HepG2 (cell line): ENCODE results near the gene KLHL33. TPM values are rescaled to one million over a fixed set of nuclear protein-coding genes. Genes with fewer than 3 reads are reported as not detected.

Experiments used
- ATAC-seq: fragments of 200-7000 bp; cut with Tn5 transposase; 3 replicates; pipeline ENCODE4 v1.9.1; 2020; ENCODE audit warnings: mild to moderate bottlenecking, moderate library complexity
- BruUV-seq: library from RNA; stranded (reverse); fragments of 400-500 nt; replicated peaks from 2 replicates; lab custom pipeline; 2021; lab: Mats Ljungman, UMichigan
- CTCF ChIA-PET: fragments of 300-600 bp; formaldehyde crosslinking; extraction: SDS; loops from one replicate; lab custom pipeline; 2021; ENCODE audit warnings: low total read pairs, inconsistent platforms, low intra/inter-chr PET ratio; lab: Yijun Ruan, JAX
- POLR2A ChIA-PET: fragments of 350-600 bp; sonication (Branson Sonifier 250); formaldehyde crosslinking; loops from one replicate; lab custom pipeline; 2020; ENCODE audit warnings: antibody characterized with exemption, inconsistent platforms; lab: Yijun Ruan, JAX
- DNase-seq: peaks from one replicate; pipeline ENCODE4 v3.0.0-alpha.2; 2015; ENCODE audit warnings: low spot score
- FAIRE-seq: peaks from 3 replicates; lab custom pipeline; 2011; peaks lifted over from hg19 to GRCh38; lab: Jason Lieb, UNC
- H2AFZ ChIP-seq: one replicate; pipeline ENCODE4 v1.6.1; 2011; ENCODE audit warnings: low read length, inconsistent platforms
- H3K27ac ChIP-seq: fragments of 300-600 bp; 3 replicates; pipeline ENCODE4 v1.8.0; 2011; ENCODE audit warnings: mixed run types, mild to moderate bottlenecking, mixed read lengths, low read length, inconsistent platforms; ENCODE audit not compliant: insufficient read depth; ENCODE audit errors: extremely low read length
- H3K27me3 ChIP-seq, 2 experiments: fragments of 200-600 bp in 1 of 2; 2 replicates in 1 of 2; 3 replicates in 1 of 2; pipeline versions ENCODE4 v1.6.0 to v1.8.0; 2011; ENCODE audit warnings: low read length in 2 of 2, mild to moderate bottlenecking in 2 of 2, moderate library complexity in 2 of 2, inconsistent platforms in 1 of 2; ENCODE audit not compliant: insufficient read depth in 2 of 2, control insufficient read depth in 1 of 2
- H3K36me3 ChIP-seq, 2 experiments: fragments of 200-600 bp in 1 of 2; replicated peaks in 1 of 2; 2 replicates in 1 of 2; 3 replicates in 1 of 2; pipeline versions ENCODE4 v1.5.1 to v1.8.0; 2011; ENCODE audit warnings: low read length in 2 of 2, inconsistent platforms in 1 of 2; ENCODE audit not compliant: insufficient read depth in 2 of 2, control insufficient read depth in 1 of 2
- H3K4me1 ChIP-seq: 2 replicates; pipeline ENCODE4 v1.5.1; 2012; ENCODE audit warnings: low read length, inconsistent platforms; ENCODE audit not compliant: insufficient read depth
- H3K4me2 ChIP-seq: 2 replicates; pipeline ENCODE4 v1.6.0; 2011; ENCODE audit warnings: low read depth, low read length, inconsistent platforms
- H3K4me3 ChIP-seq, 3 experiments: fragments of 200-600 bp in 1 of 3; sonication (generic), shearing (Covaris generic) in 1 of 3; replicated peaks in 1 of 3; 2 replicates each; pipeline ENCODE4 v1.5.1; 2011 to 2016; ENCODE audit warnings: low read length in 3 of 3, inconsistent platforms in 2 of 3, low read depth in 2 of 3, mild to moderate bottlenecking in 2 of 3, control low read depth in 1 of 3, mixed read lengths in 1 of 3; ENCODE audit not compliant: insufficient read depth in 1 of 3
- H3K79me2 ChIP-seq: one replicate; pipeline ENCODE4 v1.6.1; 2011; ENCODE audit warnings: low read length, inconsistent platforms; ENCODE audit not compliant: insufficient read depth
- H3K9ac ChIP-seq: 2 replicates; pipeline ENCODE4 v1.6.0; 2011; ENCODE audit warnings: mild to moderate bottlenecking, low read depth, low read length, inconsistent platforms; ENCODE audit not compliant: insufficient read depth
- H3K9me3 ChIP-seq: 2 replicates; pipeline ENCODE4 v1.5.1; 2012; ENCODE audit warnings: mild to moderate bottlenecking, low read length
- H4K20me1 ChIP-seq: 2 replicates; pipeline ENCODE4 v1.6.0; 2011; ENCODE audit warnings: inconsistent platforms, mild to moderate bottlenecking, low read length, moderate library complexity; ENCODE audit not compliant: insufficient read depth
- GLI4 ChIP-seq: sonication (generic); formaldehyde crosslinking; IDR thresholded peaks from 2 replicates; pipeline ENCODE4 v1.5.1; 2020; ENCODE audit warnings: missing genetic modification reagents, mild to moderate bottlenecking, moderate library complexity, borderline replicate concordance
- ZNF331 ChIP-seq: sonication (generic); formaldehyde crosslinking; IDR thresholded peaks from 2 replicates; pipeline ENCODE4 v1.4.0; 2020; ENCODE audit warnings: missing genetic modification reagents
- WGBS: methylation state at CpG from one replicate; pipeline ENCODE4 v1.1.6; 2017; ENCODE audit warnings: low lambda C conversion rate; 5-methylcytosine and 5-hydroxymethylcytosine counted together
- in situ Hi-C: cut with HindIII; loops from 2 replicates; pipeline ENCODE4 v1.10.0; 2017; ENCODE audit warnings: low pct_unique_long_range_greater_than_20kb; ENCODE audit not compliant: extremely low pct_ligation_motif_present
- intact Hi-C: fragments of 100-400 bp; cut with micrococcal nuclease; formaldehyde crosslinking; loops from one replicate; pipeline ENCODE4 v1.10.0; 2022; ENCODE audit not compliant: unreplicated experiment
- polyA plus RNA-seq, 8 experiments: library from polyadenylated mRNA; depleted of rRNA in 3 of 8; stranded (reverse) in 7 of 8; unstranded in 1 of 8; fragments of >200 nt; fragmentation: Illumina TruSeq in 4 of 8; extraction: Trizol in 4 of 8; gene quantifications; 2 replicates each; pipeline versions ENCODE4 v1.2.1 to v1.2.3, GENCODE V29; 2011 to 2016; ENCODE audit warnings: low read depth in 4 of 8, missing spikeins in 1 of 8, mixed read lengths in 1 of 8; ENCODE audit not compliant: insufficient read depth in 1 of 8
- total RNA-seq, 5 experiments: library from RNA; depleted of rRNA; stranded (reverse); fragments of >200 nt; fragmentation: Illumina TruSeq; extraction: Trizol; gene quantifications; 2 replicates each; pipeline ENCODE4 v1.2.3, GENCODE V29; 2016; ENCODE audit warnings: low read depth in 1 of 5
- TF ChIP-seq, protein P1 (sequence below): sonication (generic); formaldehyde crosslinking; IDR thresholded peaks from 2 replicates; pipeline ENCODE4 v1.5.1; 2020; ENCODE audit warnings: mild to moderate bottlenecking, missing genetic modification reagents, moderate library complexity
- TF ChIP-seq, protein P2 (sequence below): sonication (generic); formaldehyde crosslinking; IDR thresholded peaks from 2 replicates; pipeline ENCODE4 v1.4.0; 2020; ENCODE audit warnings: missing genetic modification reagents, low read depth, mild to moderate bottlenecking, borderline replicate concordance

Gene KLHL33
- total and polyA plus RNA-seq, 2 of the 13 experiments (the other 11 are each of a cell fraction or from before 2014, with no cell fraction given): not detected

DNA sequence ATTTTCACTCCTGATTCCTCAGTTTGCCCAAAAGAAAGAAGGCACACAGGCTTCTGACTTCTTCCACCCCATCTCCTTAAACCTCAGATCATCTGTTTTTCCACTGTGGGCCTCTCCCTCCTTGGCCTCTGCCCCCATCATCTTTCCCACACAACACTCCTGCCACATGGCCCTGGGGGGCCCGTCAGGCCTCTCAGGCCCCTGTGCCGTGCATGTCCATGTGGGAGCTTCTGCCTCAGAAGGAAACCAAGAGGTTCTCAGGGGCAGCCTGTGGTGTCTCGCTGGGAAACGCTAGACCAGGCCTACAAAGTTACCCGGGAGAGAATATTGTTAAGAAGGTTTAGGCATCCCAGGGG lies 8.0 kb downstream of the KLHL33 start:
- Histone ChIP-seq H3K27me3 (no peaks in the 10 kb centered on the region), H3K27ac (no peak overlapping the region), H2AFZ (no peak overlapping the region), H3K9ac (peak overlapping the region; percentile 39; the same call in 1 of the 2 replicates), H3K4me3 (peak overlapping the region in 2 of 3 experiments; percentile 17 to 50; a peak in 3 of 6 replicates), H3K79me2 (no peaks in the 10 kb centered on the region), H3K4me2 (peak overlapping the region; percentile 64), H3K9me3 (no peaks in the 10 kb centered on the region), H3K36me3 (no peaks in the 10 kb centered on the region), H3K4me1 (peaks cover 52% of the 10 kb centered on the region), H4K20me1 (no peaks in the 10 kb centered on the region)
- in situ Hi-C loops: no loop called here
- no TSS peak for BruUV-seq
- FAIRE-seq (no peak), ATAC-seq (no peak), DNase-seq (no peak)
- TF ChIP-seq ZNF331 (no peak), GLI4 (CRISPR knock-in tag) (no peak)
- TF ChIP-seq, protein P1, sequence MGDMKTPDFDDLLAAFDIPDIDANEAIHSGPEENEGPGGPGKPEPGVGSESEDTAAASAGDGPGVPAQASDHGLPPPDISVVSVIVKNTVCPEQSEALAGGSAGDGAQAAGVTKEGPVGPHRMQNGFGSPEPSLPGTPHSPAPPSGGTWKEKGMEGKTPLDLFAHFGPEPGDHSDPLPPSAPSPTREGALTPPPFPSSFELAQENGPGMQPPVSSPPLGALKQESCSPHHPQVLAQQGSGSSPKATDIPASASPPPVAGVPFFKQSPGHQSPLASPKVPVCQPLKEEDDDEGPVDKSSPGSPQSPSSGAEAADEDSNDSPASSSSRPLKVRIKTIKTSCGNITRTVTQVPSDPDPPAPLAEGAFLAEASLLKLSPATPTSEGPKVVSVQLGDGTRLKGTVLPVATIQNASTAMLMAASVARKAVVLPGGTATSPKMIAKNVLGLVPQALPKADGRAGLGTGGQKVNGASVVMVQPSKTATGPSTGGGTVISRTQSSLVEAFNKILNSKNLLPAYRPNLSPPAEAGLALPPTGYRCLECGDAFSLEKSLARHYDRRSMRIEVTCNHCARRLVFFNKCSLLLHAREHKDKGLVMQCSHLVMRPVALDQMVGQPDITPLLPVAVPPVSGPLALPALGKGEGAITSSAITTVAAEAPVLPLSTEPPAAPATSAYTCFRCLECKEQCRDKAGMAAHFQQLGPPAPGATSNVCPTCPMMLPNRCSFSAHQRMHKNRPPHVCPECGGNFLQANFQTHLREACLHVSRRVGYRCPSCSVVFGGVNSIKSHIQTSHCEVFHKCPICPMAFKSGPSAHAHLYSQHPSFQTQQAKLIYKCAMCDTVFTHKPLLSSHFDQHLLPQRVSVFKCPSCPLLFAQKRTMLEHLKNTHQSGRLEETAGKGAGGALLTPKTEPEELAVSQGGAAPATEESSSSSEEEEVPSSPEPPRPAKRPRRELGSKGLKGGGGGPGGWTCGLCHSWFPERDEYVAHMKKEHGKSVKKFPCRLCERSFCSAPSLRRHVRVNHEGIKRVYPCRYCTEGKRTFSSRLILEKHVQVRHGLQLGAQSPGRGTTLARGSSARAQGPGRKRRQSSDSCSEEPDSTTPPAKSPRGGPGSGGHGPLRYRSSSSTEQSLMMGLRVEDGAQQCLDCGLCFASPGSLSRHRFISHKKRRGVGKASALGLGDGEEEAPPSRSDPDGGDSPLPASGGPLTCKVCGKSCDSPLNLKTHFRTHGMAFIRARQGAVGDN: 0 out of 2 replicates have a peak, but pooled peaks have one; percentile 21
- TF ChIP-seq, protein P2, sequence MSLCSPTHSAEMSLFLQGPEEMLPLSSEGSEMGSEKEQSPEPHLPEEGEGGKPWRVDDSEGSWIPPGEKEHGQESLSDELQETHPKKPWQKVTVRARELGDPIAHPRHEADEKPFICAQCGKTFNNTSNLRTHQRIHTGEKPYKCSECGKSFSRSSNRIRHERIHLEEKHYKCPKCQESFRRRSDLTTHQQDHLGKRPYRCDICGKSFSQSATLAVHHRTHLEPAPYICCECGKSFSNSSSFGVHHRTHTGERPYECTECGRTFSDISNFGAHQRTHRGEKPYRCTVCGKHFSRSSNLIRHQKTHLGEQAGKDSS (CRISPR knock-in tag): 0 out of 2 replicates have a peak, but pooled peaks have one; percentile 67
- ChIA-PET POLR2A (interaction anchor here (1.0 to 4.0 kb wide), 5 partner anchors 10 to 30 kb away, joined by 3 to 37 read pairs (median 13); partner anchors contain the start of genes APEX1, OSGEP and TEP1), CTCF (no interaction called here)
- intact Hi-C loops: no loop called here
- 51% methylated on average over 5 of the region's 5 CpGs for WGBS
